Astrocyte (in vitro differentiated cells and primary cell): Measurements from ENCODE around the gene GGCT. TPM values are rescaled to one million over a fixed set of nuclear protein-coding genes. Genes with fewer than 3 reads are reported as not detected.

Experiments used
- DNase-seq: peaks from one replicate; pipeline ENCODE4 v3.0.0-alpha.2; 2010; ENCODE audit warnings: low read depth
- FAIRE-seq: peaks from 2 replicates; lab custom pipeline; 2011; peaks lifted over from hg19 to GRCh38; lab: Jason Lieb, UNC
- H2AFZ ChIP-seq: 2 replicates; pipeline ENCODE4 v1.6.0; 2012; ENCODE audit warnings: low read depth, low read length, inconsistent platforms
- H3K27ac ChIP-seq: 2 replicates; pipeline ENCODE4 v1.5.1; 2011; ENCODE audit warnings: low read depth, low read length, inconsistent platforms
- H3K27me3 ChIP-seq: 2 replicates; pipeline ENCODE4 v1.6.0; 2011; ENCODE audit warnings: low read length, inconsistent platforms; ENCODE audit not compliant: insufficient read depth
- H3K36me3 ChIP-seq: 2 replicates; pipeline ENCODE4 v1.5.1; 2011; ENCODE audit warnings: low read length, inconsistent platforms; ENCODE audit not compliant: insufficient read depth
- H3K4me1 ChIP-seq: 2 replicates; pipeline ENCODE4 v1.5.1; 2011; ENCODE audit warnings: low read length, inconsistent platforms; ENCODE audit not compliant: insufficient read depth
- H3K4me2 ChIP-seq: 2 replicates; pipeline ENCODE4 v1.6.0; 2012; ENCODE audit warnings: low read length, inconsistent platforms
- H3K4me3 ChIP-seq: 2 replicates; pipeline ENCODE4 v1.5.1; 2011; ENCODE audit warnings: low read depth, mild to moderate bottlenecking, low read length, inconsistent platforms; ENCODE audit not compliant: insufficient read depth
- H3K79me2 ChIP-seq: 2 replicates; pipeline ENCODE4 v1.6.0; 2012; ENCODE audit warnings: mild to moderate bottlenecking, low read length, inconsistent platforms; ENCODE audit not compliant: insufficient read depth
- H3K9ac ChIP-seq: 2 replicates; pipeline ENCODE4 v1.6.0; 2012; ENCODE audit warnings: mild to moderate bottlenecking, low read length, inconsistent platforms
- H3K9me3 ChIP-seq: 2 replicates; pipeline ENCODE4 v1.5.1; 2012; ENCODE audit warnings: low read depth, mild to moderate bottlenecking, low read length, inconsistent platforms; ENCODE audit not compliant: insufficient read depth
- H4K20me1 ChIP-seq: 2 replicates; pipeline ENCODE4 v1.6.0; 2012; ENCODE audit warnings: low read length, inconsistent platforms; ENCODE audit not compliant: insufficient read depth
- H3K27ac Mint-ChIP-seq: one replicate; pipeline ENCODE4 v1.8.0; 2021; ENCODE audit warnings: mild to moderate bottlenecking, mixed read lengths; ENCODE audit not compliant: unreplicated experiment
- H3K27me3 Mint-ChIP-seq: one replicate; pipeline ENCODE4 v1.8.0; 2021; ENCODE audit warnings: low read depth, mixed read lengths; ENCODE audit not compliant: unreplicated experiment
- H3K36me3 Mint-ChIP-seq: one replicate; pipeline ENCODE4 v1.8.0; 2021; ENCODE audit warnings: low read depth, mixed read lengths; ENCODE audit not compliant: unreplicated experiment
- H3K4me1 Mint-ChIP-seq: one replicate; pipeline ENCODE4 v1.8.0; 2021; ENCODE audit warnings: low read depth, mixed read lengths; ENCODE audit not compliant: unreplicated experiment
- H3K4me3 Mint-ChIP-seq: one replicate; pipeline ENCODE4 v1.8.0; 2021; ENCODE audit warnings: mild to moderate bottlenecking, moderate library complexity, mixed read lengths; ENCODE audit not compliant: unreplicated experiment
- H3K9me3 Mint-ChIP-seq: one replicate; pipeline ENCODE4 v1.8.0; 2021; ENCODE audit warnings: mild to moderate bottlenecking, mixed read lengths; ENCODE audit not compliant: unreplicated experiment
- EZH2 ChIP-seq: IDR thresholded peaks from 2 replicates; pipeline ENCODE4 v1.6.1; 2012; ENCODE audit warnings: mild to moderate bottlenecking, low read length, inconsistent platforms; ENCODE audit not compliant: insufficient read depth
- total RNA-seq: library from RNA; stranded (reverse); gene quantifications from 2 replicates; pipeline ENCODE4 v1.2.1, GENCODE V29; 2021
- TF ChIP-seq, protein P1 (sequence below): IDR thresholded peaks from 2 replicates; pipeline ENCODE4 v1.5.1; 2011; ENCODE audit warnings: low read depth, mild to moderate bottlenecking, inconsistent platforms, low read length, moderate library complexity; ENCODE audit not compliant: insufficient read depth

GGCT gene
- total RNA-seq, 1 donor from 2014 or later = 29.6 TPM

- Histone ChIP-seq H3K4me2 (no peak overlapping the region), H3K9ac (no peak overlapping the region), H3K36me3 (no peaks in the 10 kb centered on the region), H3K79me2 (peaks cover 37% of the 10 kb centered on the region), H3K27ac (no peak overlapping the region), H3K9me3 (no peaks in the 10 kb centered on the region), H3K27me3 (no peaks in the 10 kb centered on the region), H3K4me1 (peaks cover 46% of the 10 kb centered on the region), H4K20me1 (no peaks in the 10 kb centered on the region), H2AFZ (no peak overlapping the region), H3K4me3 (no peak overlapping the region)
- no peak overlapping the region for H3K27ac Mint-ChIP-seq
- FAIRE-seq (no peak), DNase-seq (no peak)
- H3K4me3 Mint-ChIP-seq = no peak overlapping the region
- no peak for TF ChIP-seq EZH2
- TF ChIP-seq, protein P1, sequence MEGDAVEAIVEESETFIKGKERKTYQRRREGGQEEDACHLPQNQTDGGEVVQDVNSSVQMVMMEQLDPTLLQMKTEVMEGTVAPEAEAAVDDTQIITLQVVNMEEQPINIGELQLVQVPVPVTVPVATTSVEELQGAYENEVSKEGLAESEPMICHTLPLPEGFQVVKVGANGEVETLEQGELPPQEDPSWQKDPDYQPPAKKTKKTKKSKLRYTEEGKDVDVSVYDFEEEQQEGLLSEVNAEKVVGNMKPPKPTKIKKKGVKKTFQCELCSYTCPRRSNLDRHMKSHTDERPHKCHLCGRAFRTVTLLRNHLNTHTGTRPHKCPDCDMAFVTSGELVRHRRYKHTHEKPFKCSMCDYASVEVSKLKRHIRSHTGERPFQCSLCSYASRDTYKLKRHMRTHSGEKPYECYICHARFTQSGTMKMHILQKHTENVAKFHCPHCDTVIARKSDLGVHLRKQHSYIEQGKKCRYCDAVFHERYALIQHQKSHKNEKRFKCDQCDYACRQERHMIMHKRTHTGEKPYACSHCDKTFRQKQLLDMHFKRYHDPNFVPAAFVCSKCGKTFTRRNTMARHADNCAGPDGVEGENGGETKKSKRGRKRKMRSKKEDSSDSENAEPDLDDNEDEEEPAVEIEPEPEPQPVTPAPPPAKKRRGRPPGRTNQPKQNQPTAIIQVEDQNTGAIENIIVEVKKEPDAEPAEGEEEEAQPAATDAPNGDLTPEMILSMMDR = no peak
- H3K27me3 Mint-ChIP-seq = peaks cover under 1% of the 10 kb centered on the region
- H3K4me1 Mint-ChIP-seq = peaks cover 56% of the 10 kb centered on the region
- peaks cover 11% of the 10 kb centered on the region for H3K36me3 Mint-ChIP-seq
- no peaks in the 10 kb centered on the region for H3K9me3 Mint-ChIP-seq
Observed at GRCh38 chr7:30474485-30474884, 30.1 kb downstream of the GGCT start.

GRCh38 chr7:30473903-30474302 is 30.7 kb downstream of the GGCT start:
- H3K36me3 Mint-ChIP-seq = peaks cover 11% of the 10 kb centered on the region
- no peak for TF ChIP-seq EZH2
- TF ChIP-seq, protein P1 = no peak
- Histone ChIP-seq H3K9me3 (no peaks in the 10 kb centered on the region), H3K4me1 (peaks cover 48% of the 10 kb centered on the region), H3K27me3 (no peaks in the 10 kb centered on the region), H3K36me3 (no peaks in the 10 kb centered on the region), H3K4me2 (no peak overlapping the region), H2AFZ (no peak overlapping the region), H4K20me1 (no peaks in the 10 kb centered on the region), H3K79me2 (peaks cover 37% of the 10 kb centered on the region), H3K9ac (no peak overlapping the region), H3K27ac (no peak overlapping the region), H3K4me3 (no peak overlapping the region)
- H3K9me3 Mint-ChIP-seq = no peaks in the 10 kb centered on the region
- H3K27ac Mint-ChIP-seq = peak overlapping the region; percentile 34
- no peaks in the 10 kb centered on the region for H3K27me3 Mint-ChIP-seq
- H3K4me3 Mint-ChIP-seq = no peak overlapping the region
- DNase-seq (no peak), FAIRE-seq (no peak)
- H3K4me1 Mint-ChIP-seq = peaks cover 58% of the 10 kb centered on the region
